DOHH2 (cell line): ENCODE data around the gene VPS51.

Source experiments
- EZH2phosphoT487 ChIP-seq: fragments of 200-600 bp; sonication (generic); IDR thresholded peaks from 2 replicates; pipeline ENCODE4 v1.6.1; 2017; ENCODE audit warnings: borderline replicate concordance, mild to moderate bottlenecking, antibody characterized with exemption, low read length, moderate library complexity, mixed read lengths
- TF ChIP-seq, protein P1 (sequence below): fragments of 200-600 bp; sonication (generic); IDR thresholded peaks from one replicate; pipeline ENCODE4 v1.5.1; 2014; ENCODE audit warnings: antibody characterized with exemption, mild to moderate bottlenecking, low read depth, low read length; ENCODE audit not compliant: poor library complexity, severe bottlenecking

DNA sequence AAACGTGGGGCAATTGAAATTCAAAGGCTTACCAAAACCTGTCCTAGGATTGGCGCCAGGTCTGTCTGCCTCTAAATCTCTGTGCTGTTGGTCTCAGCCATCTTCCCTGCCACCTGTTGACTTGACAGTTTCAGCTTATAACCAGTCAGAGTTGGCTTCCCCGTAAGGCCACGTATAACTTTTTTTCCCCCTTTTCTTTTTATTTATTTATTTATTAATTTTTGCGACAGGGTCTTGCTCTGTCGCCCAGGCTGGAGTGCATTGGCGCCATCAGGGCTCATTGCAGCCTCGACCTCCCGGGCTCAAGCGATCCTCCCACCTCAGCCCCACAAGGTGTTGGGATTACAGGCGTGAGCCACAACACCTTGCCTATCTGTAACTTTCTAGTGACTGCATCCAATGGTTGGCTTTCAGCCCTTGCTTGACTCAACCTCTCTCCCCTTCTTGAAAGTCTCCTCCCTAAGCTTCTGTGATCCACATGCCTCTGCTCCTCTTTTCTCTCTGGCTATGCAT, 39.7 kb downstream of the VPS51 start:
- TF ChIP-seq, protein P1, sequence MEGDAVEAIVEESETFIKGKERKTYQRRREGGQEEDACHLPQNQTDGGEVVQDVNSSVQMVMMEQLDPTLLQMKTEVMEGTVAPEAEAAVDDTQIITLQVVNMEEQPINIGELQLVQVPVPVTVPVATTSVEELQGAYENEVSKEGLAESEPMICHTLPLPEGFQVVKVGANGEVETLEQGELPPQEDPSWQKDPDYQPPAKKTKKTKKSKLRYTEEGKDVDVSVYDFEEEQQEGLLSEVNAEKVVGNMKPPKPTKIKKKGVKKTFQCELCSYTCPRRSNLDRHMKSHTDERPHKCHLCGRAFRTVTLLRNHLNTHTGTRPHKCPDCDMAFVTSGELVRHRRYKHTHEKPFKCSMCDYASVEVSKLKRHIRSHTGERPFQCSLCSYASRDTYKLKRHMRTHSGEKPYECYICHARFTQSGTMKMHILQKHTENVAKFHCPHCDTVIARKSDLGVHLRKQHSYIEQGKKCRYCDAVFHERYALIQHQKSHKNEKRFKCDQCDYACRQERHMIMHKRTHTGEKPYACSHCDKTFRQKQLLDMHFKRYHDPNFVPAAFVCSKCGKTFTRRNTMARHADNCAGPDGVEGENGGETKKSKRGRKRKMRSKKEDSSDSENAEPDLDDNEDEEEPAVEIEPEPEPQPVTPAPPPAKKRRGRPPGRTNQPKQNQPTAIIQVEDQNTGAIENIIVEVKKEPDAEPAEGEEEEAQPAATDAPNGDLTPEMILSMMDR, result no peak
- no peak for TF ChIP-seq EZH2phosphoT487
